Kidney (tissue), 14 donors: Measurements from ENCODE around the gene LARP1B. TPM values are rescaled to one million over a fixed set of nuclear protein-coding genes. Genes with fewer than 3 reads are reported as not detected.
A peak's percentile ranks its signal among the peaks of the same experiment; 100 is the strongest.

Experiments
- DNase-seq, 5 donors: peaks; one replicate each; pipeline ENCODE4 v3.0.0-alpha.2; 2013 to 2020
- FAIRE-seq: peaks from 2 replicates; lab custom pipeline; 2012; peaks lifted over from hg19 to GRCh38; lab: Jason Lieb, UNC
- H3K27ac ChIP-seq, 2 donors: one replicate each; pipeline ENCODE4 v1.7.0; 2013; ENCODE audit warnings: low read depth in 2 of 2, low read length in 2 of 2, inconsistent platforms in 1 of 2
- H3K27me3 ChIP-seq: one replicate; pipeline ENCODE4 v1.7.1; 2013; ENCODE audit warnings: low read length, inconsistent platforms; ENCODE audit not compliant: control insufficient read depth, insufficient read depth
- H3K36me3 ChIP-seq, 3 donors: one replicate each; pipeline versions ENCODE4 v1.7.0 to v1.7.1; 2013; ENCODE audit warnings: low read length in 3 of 3, control low read depth in 1 of 3, inconsistent platforms in 1 of 3; ENCODE audit not compliant: insufficient read depth in 3 of 3, control insufficient read depth in 2 of 3
- H3K4me1 ChIP-seq, 3 donors: one replicate each; pipeline versions ENCODE4 v1.7.0 to v1.7.1; 2013; ENCODE audit warnings: low read length in 3 of 3, inconsistent platforms in 1 of 3, low read depth in 1 of 3; ENCODE audit not compliant: control insufficient read depth in 2 of 3, insufficient read depth in 2 of 3
- H3K4me3 ChIP-seq, 3 donors: one replicate each; pipeline versions ENCODE4 v1.7.0 to v1.8.1; 2013; ENCODE audit warnings: low read length in 3 of 3, control low read depth in 1 of 3, inconsistent platforms in 1 of 3
- H3K9ac ChIP-seq, 3 donors: one replicate each; pipeline versions ENCODE4 v1.7.0 to v1.7.1; 2013; ENCODE audit warnings: low read length in 3 of 3, control low read depth in 1 of 3, inconsistent platforms in 1 of 3
- H3K9me3 ChIP-seq, 3 donors: one replicate each; pipeline versions ENCODE4 v1.7.0 to v1.7.1; 2013; ENCODE audit warnings: low read length in 3 of 3, control low read depth in 1 of 3, inconsistent platforms in 1 of 3; ENCODE audit not compliant: control insufficient read depth in 2 of 3, insufficient read depth in 1 of 3
- CTCF ChIP-seq: IDR thresholded peaks from 3 replicates; pipeline ENCODE4 v1.5.1; 2012; ENCODE audit warnings: mild to moderate bottlenecking, moderate library complexity, borderline replicate concordance; ENCODE audit not compliant: insufficient read depth; ENCODE audit errors: extremely low read depth
- intact Hi-C: fragments of 100-400 bp; cut with DNase I; formaldehyde crosslinking; loops from one replicate; pipeline ENCODE4 v1.11.1; 2022
- polyA plus RNA-seq: library from polyadenylated mRNA; stranded (reverse); fragments of 350-450 nt; fragmentation: Illumina TruSeq; extraction: RNeasy Lipid Tissue Mini Kit (QIAGEN cat#74804); gene quantifications from one replicate; pipeline ENCODE4 v1.2.3, GENCODE V29; 2014; ENCODE audit warnings: low read depth, low replicate concordance; ENCODE audit not compliant: insufficient read depth
- total RNA-seq: library from RNA; stranded (reverse); fragmentation: NEBNext Ultra II Directional; extraction: Animal tissue kit (Norgen Biotek cat#: 25700); gene quantifications from one replicate; pipeline ENCODE4 v1.2.1, GENCODE V29; 2021
- donor health status: control.
- donor health status: control.
- donor health status: control.
- donor health status: control.
- donor health status: control.
- donor health status: DM: yes; HTN: yes; CAD: no.
- donor health status: Normal renal cell carcinoma (clear cell type).

Gene LARP1B
- total and polyA plus RNA-seq, 2 donors from 2014 or later: 9.3 to 24.9 TPM

GRCh38 chr4:128191115-128191781 is 130.1 kb downstream of the LARP1B start:
- intact Hi-C loops: loop anchor here (10.0 kb wide), 1 partner anchor 674 kb away; no protein-coding TSS in a partner anchor
- TF ChIP-seq CTCF: peak; percentile 96
- no peak overlapping the region for H3K9ac ChIP-seq
- no peaks in the 10 kb centered on the region for H3K36me3 ChIP-seq
- H3K27me3 ChIP-seq: no peaks in the 10 kb centered on the region
- DNase-seq (peak in 4 of 5 donors; percentile 61 to 81 (median 64)), FAIRE-seq (peak; percentile 42)
- no peak overlapping the region for H3K27ac ChIP-seq
- no peaks in the 10 kb centered on the region for H3K9me3 ChIP-seq
- H3K4me3 ChIP-seq: no peak overlapping the region
- peaks cover 0 to 3% (median 0%) of the 10 kb centered on the region in 3 donors for H3K4me1 ChIP-seq

- H3K36me3 ChIP-seq: no peaks in the 10 kb centered on the region
- H3K4me1 ChIP-seq: no peaks in the 10 kb centered on the region
- no peak for TF ChIP-seq CTCF
- intact Hi-C loops: no loop called here
- peak; percentile 84 for FAIRE-seq
- peak in 2 of 5 donors; percentile 12 to 19 for DNase-seq
- no peaks in the 10 kb centered on the region for H3K9me3 ChIP-seq
- no peak overlapping the region for H3K4me3 ChIP-seq
- H3K27ac ChIP-seq: no peak overlapping the region
- no peaks in the 10 kb centered on the region for H3K27me3 ChIP-seq
- H3K9ac ChIP-seq: no peak overlapping the region
Observed at GRCh38 chr4:128220286-128221235, 159.4 kb downstream of the LARP1B start.

GRCh38 chr4:128221586-128221985 is 160.5 kb downstream of the LARP1B start:
- intact Hi-C loops: no loop called here
- FAIRE-seq: no peak
- TF ChIP-seq CTCF: no peak

More at GRCh38 chr4:128221586-128221985, 160.5 kb downstream of the LARP1B start:
- Histone ChIP-seq H3K4me3 (no peak overlapping the region), H3K27ac (no peak overlapping the region), H3K4me1 (no peaks in the 10 kb centered on the region), H3K36me3 (no peaks in the 10 kb centered on the region), H3K9me3 (no peaks in the 10 kb centered on the region), H3K9ac (no peak overlapping the region), H3K27me3 (no peaks in the 10 kb centered on the region)
- no peak for DNase-seq
